NCI-H146 (cell line): Measurements from ENCODE around the gene CLDN9.
A peak's percentile ranks its signal among the peaks of the same experiment; 100 is the strongest.

Experiments
- DNase-seq: peaks from one replicate; lab custom pipeline; 2025; lab: John Stamatoyannopoulos, UW

Gene CLDN9

GRCh38 chr16:3056336-3057180, 43.8 kb downstream of the CLDN9 start:
- no peak for DNase-seq

- no peak for DNase-seq
Observed at GRCh38 chr16:3057181-3058138, 44.7 kb downstream of the CLDN9 start.

GRCh38 chr16:3058139-3059030, 45.7 kb downstream of the CLDN9 start:
- peak; percentile 48 for DNase-seq

GRCh38 chr16:3059041-3059722, 46.5 kb downstream of the CLDN9 start:
- DNase-seq: peak; percentile 82

- DNase-seq: no peak
Observed at GRCh38 chr16:3059723-3060242, 47.1 kb downstream of the CLDN9 start.

- DNase-seq: no peak
Observed at GRCh38 chr16:3060339-3061127, 47.8 kb downstream of the CLDN9 start.

- no peak for DNase-seq
Observed at GRCh38 chr16:3062553-3062952, 49.8 kb downstream of the CLDN9 start.

- no peak for DNase-seq
Observed at GRCh38 chr16:3063625-3064386, 51.1 kb downstream of the CLDN9 start.
